K562 (cell line): ENCODE data around the gene RFPL3. TPM values are rescaled to one million over a fixed set of nuclear protein-coding genes. Genes with fewer than 3 reads are reported as not detected.

Experiments
- CTBP1 ChIP-seq: fragments of 450-650 bp; IDR thresholded peaks from 2 replicates; pipeline ENCODE4 v1.6.1; 2016; ENCODE audit warnings: borderline replicate concordance
- HNRNPL ChIP-seq: fragments of 200-400 bp; formaldehyde crosslinking; IDR thresholded peaks from 2 replicates; pipeline ENCODE4 v1.6.1; 2017; ENCODE audit warnings: low read depth, mild to moderate bottlenecking, low read length
- KLF16 ChIP-seq: IDR thresholded peaks from 2 replicates; pipeline ENCODE4 v1.6.1; 2016; ENCODE audit warnings: antibody characterized with exemption
- KLF6 ChIP-seq: fragments of 250-450 bp; sonication (Bioruptor Pico); IDR thresholded peaks from 2 replicates; pipeline ENCODE4 v1.4.0; 2020; ENCODE audit warnings: mild to moderate bottlenecking, moderate library complexity, borderline replicate concordance
- LCOR ChIP-seq: sonication (generic); formaldehyde crosslinking; IDR thresholded peaks from 2 replicates; pipeline ENCODE4 v1.8.0; 2022; ENCODE audit warnings: mild to moderate bottlenecking, missing genetic modification reagents
- MTA2 ChIP-seq: fragments of 450-650 bp; IDR thresholded peaks from 2 replicates; pipeline ENCODE4 v1.6.1; 2016; ENCODE audit warnings: low read depth
- POLR3G ChIP-seq: IDR thresholded peaks from 2 replicates; pipeline ENCODE4 v1.6.1; 2011; ENCODE audit not compliant: insufficient read length, insufficient replicate concordance; ENCODE audit errors: extremely low read depth
- TCFL5 ChIP-seq: fragments of 250-450 bp; sonication (Bioruptor Pico); conservative IDR thresholded peaks from 2 replicates; pipeline ENCODE4 v1.6.1; 2021; ENCODE audit warnings: mild to moderate bottlenecking, moderate library complexity, matching md5 sums
- ZBTB17 ChIP-seq: fragments of 450-650 bp; formaldehyde crosslinking; IDR thresholded peaks from 2 replicates; pipeline ENCODE4 v1.4.0; 2020; ENCODE audit warnings: mild to moderate bottlenecking
- polyA plus RNA-seq, 8 experiments: library from polyadenylated mRNA; depleted of rRNA in 4 of 8; stranded (reverse) in 5 of 8; unstranded in 3 of 8; fragments of >200 nt; fragmentation: Nextera tagmentation in 2 of 8; fragmentation: Illumina TruSeq in 1 of 8; extraction: Ambion mirVana in 2 of 8; extraction: Trizol in 1 of 8; gene quantifications; 2 replicates each; pipeline versions ENCODE4 v1.2.1 to v1.2.3, GENCODE V29; 2011 to 2014; ENCODE audit warnings: inconsistent platforms in 1 of 8, missing spikeins in 1 of 8
- total RNA-seq, 7 experiments: library from RNA; depleted of rRNA in 6 of 7; stranded (reverse); fragments of >200 nt in 6 of 7; fragmentation: Illumina TruSeq in 2 of 7; extraction: Trizol in 2 of 7; gene quantifications; 2 replicates each; pipeline versions ENCODE4 v1.2.1 to v1.2.3, GENCODE V29; 2011 to 2021; ENCODE audit warnings: low replicate concordance in 1 of 7
- TF ChIP-seq, protein P1 (sequence below), 2 experiments: fragments of 450-650 bp; formaldehyde crosslinking in 1 of 2; IDR thresholded peaks; 2 replicates each; pipeline versions ENCODE4 v1.4.0 to v1.6.1; 2014 to 2020; ENCODE audit warnings: mild to moderate bottlenecking in 2 of 2, borderline replicate concordance in 1 of 2, low read depth in 1 of 2
- TF ChIP-seq, protein P2 (sequence below), 2 experiments: IDR thresholded peaks; 2 replicates each; pipeline ENCODE4 v1.6.1; 2011; ENCODE audit warnings: borderline replicate concordance in 1 of 2, control low read depth in 1 of 2, low read depth in 1 of 2, low read length in 1 of 2, mild to moderate bottlenecking in 1 of 2, mixed read lengths in 1 of 2, moderate library complexity in 1 of 2; ENCODE audit not compliant: insufficient read depth in 1 of 2, insufficient read length in 1 of 2, poor library complexity in 1 of 2, severe bottlenecking in 1 of 2; ENCODE audit errors: extremely low read depth in 1 of 2
- TF ChIP-seq, protein P3 (sequence below): fragments of 250-450 bp; sonication (Bioruptor Pico); IDR thresholded peaks from 2 replicates; pipeline ENCODE4 v1.5.0; 2020; ENCODE audit warnings: mild to moderate bottlenecking

Gene RFPL3
- total and polyA plus RNA-seq, 9 of the 15 experiments (the other 6 are each of a cell fraction or from before 2014, with no cell fraction given) = not detected

DNA sequence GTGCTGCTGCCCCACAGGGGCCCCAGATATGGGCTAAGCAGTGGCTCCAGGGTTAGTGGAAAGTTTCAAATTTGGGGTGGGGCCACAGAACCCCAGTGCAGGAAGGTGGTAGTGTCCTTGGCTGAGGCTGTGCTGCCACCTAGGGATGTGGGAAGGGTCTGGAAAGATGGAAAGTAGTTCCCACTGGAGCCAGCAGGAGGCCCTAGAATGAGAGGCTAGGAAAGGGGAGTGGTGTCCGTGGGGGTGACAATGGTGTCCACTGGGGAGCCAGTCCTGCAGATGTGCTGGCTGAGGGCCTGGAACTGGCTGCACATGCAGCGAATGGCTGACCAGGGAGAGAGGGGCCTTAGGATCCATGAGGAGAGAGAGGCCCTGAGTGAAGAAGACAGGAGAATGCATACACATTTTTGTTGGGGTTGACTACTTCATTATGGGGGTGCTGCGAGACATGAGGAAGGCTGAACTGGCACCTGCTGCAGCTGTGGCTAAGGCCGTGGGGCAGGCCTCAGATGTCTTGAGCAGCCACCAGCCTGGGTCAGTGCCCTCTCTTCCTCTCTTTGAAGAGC lies 21.1 kb downstream of the RFPL3 start (continued):
- TF ChIP-seq, protein P1, sequence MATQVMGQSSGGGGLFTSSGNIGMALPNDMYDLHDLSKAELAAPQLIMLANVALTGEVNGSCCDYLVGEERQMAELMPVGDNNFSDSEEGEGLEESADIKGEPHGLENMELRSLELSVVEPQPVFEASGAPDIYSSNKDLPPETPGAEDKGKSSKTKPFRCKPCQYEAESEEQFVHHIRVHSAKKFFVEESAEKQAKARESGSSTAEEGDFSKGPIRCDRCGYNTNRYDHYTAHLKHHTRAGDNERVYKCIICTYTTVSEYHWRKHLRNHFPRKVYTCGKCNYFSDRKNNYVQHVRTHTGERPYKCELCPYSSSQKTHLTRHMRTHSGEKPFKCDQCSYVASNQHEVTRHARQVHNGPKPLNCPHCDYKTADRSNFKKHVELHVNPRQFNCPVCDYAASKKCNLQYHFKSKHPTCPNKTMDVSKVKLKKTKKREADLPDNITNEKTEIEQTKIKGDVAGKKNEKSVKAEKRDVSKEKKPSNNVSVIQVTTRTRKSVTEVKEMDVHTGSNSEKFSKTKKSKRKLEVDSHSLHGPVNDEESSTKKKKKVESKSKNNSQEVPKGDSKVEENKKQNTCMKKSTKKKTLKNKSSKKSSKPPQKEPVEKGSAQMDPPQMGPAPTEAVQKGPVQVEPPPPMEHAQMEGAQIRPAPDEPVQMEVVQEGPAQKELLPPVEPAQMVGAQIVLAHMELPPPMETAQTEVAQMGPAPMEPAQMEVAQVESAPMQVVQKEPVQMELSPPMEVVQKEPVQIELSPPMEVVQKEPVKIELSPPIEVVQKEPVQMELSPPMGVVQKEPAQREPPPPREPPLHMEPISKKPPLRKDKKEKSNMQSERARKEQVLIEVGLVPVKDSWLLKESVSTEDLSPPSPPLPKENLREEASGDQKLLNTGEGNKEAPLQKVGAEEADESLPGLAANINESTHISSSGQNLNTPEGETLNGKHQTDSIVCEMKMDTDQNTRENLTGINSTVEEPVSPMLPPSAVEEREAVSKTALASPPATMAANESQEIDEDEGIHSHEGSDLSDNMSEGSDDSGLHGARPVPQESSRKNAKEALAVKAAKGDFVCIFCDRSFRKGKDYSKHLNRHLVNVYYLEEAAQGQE (IDR thresholded peaks at IDR 0.05; ENCODE audit: borderline replicate concordance) = peak; percentile 54; the same call in 1 of the 2 replicates
- TF ChIP-seq, protein P1 (CRISPR knock-in tag; IDR thresholded peaks at IDR 0.05; ENCODE audit: low read depth) = no peak
- TF ChIP-seq, protein P2, sequence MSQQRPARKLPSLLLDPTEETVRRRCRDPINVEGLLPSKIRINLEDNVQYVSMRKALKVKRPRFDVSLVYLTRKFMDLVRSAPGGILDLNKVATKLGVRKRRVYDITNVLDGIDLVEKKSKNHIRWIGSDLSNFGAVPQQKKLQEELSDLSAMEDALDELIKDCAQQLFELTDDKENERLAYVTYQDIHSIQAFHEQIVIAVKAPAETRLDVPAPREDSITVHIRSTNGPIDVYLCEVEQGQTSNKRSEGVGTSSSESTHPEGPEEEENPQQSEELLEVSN (IDR thresholded peaks at IDR 0.05; ENCODE audit: borderline replicate concordance in 1 of 2, extremely low read depth in 1 of 2, insufficient read depth in 1 of 2, insufficient read length in 1 of 2, low read depth in 1 of 2, low read length in 1 of 2, poor library complexity in 1 of 2, severe bottlenecking in 1 of 2) = no peak
- no peak for TF ChIP-seq HNRNPL
- TF ChIP-seq KLF6 = no peak
- TF ChIP-seq ZBTB17 = no peak
- no peak for TF ChIP-seq TCFL5
- TF ChIP-seq, protein P3, sequence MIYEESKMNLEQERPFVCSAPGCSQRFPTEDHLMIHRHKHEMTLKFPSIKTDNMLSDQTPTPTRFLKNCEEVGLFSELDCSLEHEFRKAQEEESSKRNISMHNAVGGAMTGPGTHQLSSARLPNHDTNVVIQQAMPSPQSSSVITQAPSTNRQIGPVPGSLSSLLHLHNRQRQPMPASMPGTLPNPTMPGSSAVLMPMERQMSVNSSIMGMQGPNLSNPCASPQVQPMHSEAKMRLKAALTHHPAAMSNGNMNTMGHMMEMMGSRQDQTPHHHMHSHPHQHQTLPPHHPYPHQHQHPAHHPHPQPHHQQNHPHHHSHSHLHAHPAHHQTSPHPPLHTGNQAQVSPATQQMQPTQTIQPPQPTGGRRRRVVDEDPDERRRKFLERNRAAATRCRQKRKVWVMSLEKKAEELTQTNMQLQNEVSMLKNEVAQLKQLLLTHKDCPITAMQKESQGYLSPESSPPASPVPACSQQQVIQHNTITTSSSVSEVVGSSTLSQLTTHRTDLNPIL (CRISPR knock-in tag) = no peak
- TF ChIP-seq LCOR = no peak
- TF ChIP-seq KLF16 = peak; percentile 23; the same call in 1 of the 2 replicates
- TF ChIP-seq MTA2 = no peak
- TF ChIP-seq CTBP1 = peak; percentile 24; the same call in 1 of the 2 replicates
- TF ChIP-seq POLR3G = no peak
